GM21786 (cell line): ENCODE data around the gene ANKS1B.
"Not testable (repeated sequence)": the region's sequence is repeated elsewhere in the genome, so short reads cannot be mapped to it uniquely, and the experiment has no call there.

Source experiments
- ATAC-seq: cut with Tn5 transposase; IDR thresholded peaks from one replicate; pipeline ENCODE4 v1.9.1; 2021; ENCODE audit not compliant: unreplicated experiment

Gene ANKS1B

GRCh38 chr12:99879439-99879838, 105.3 kb downstream of the ANKS1B start:
- ATAC-seq, result no peak

GRCh38 chr12:99875081-99875480, 109.7 kb downstream of the ANKS1B start:
- ATAC-seq, result no peak

- ATAC-seq, result no peak
These were observed 114.7 kb downstream of the ANKS1B start for GRCh38 chr12:99870085-99870484.

- no peak for ATAC-seq
These were observed 123.0 kb downstream of the ANKS1B start for GRCh38 chr12:99861731-99862130.

- no peak for ATAC-seq
These were observed 125.6 kb downstream of the ANKS1B start for GRCh38 chr12:99859126-99859525.

GRCh38 chr12:99852666-99853065, 132.1 kb downstream of the ANKS1B start:
- no peak for ATAC-seq

- no peak for ATAC-seq
These were observed 136.8 kb downstream of the ANKS1B start for GRCh38 chr12:99847936-99848335.

- no peak for ATAC-seq
These were observed 150.0 kb downstream of the ANKS1B start for GRCh38 chr12:99834710-99835109.

- no peak for ATAC-seq
These were observed 151.3 kb downstream of the ANKS1B start for GRCh38 chr12:99833397-99833796.

- ATAC-seq, result no peak
These were observed 159.7 kb downstream of the ANKS1B start for GRCh38 chr12:99824900-99825542.

GRCh38 chr12:99822273-99822672, 162.5 kb downstream of the ANKS1B start:
- ATAC-seq, result no peak

- no peak for ATAC-seq
These were observed 173.8 kb downstream of the ANKS1B start for GRCh38 chr12:99810718-99811593.

- ATAC-seq, result no peak
These were observed 174.8 kb downstream of the ANKS1B start for GRCh38 chr12:99809909-99810308.

- no peak for ATAC-seq
These were observed 178.4 kb downstream of the ANKS1B start for GRCh38 chr12:99806304-99806703.

GRCh38 chr12:99804715-99805114, 180.0 kb downstream of the ANKS1B start:
- ATAC-seq, result no peak

- no peak for ATAC-seq
These were observed 184.1 kb downstream of the ANKS1B start for GRCh38 chr12:99800605-99801004.

- ATAC-seq, result not testable (repeated sequence)
These were observed 186.8 kb downstream of the ANKS1B start for GRCh38 chr12:99797931-99798330.

- ATAC-seq, result no peak
These were observed 201.3 kb downstream of the ANKS1B start for GRCh38 chr12:99783421-99783820.

- ATAC-seq, result no peak
These were observed 212.5 kb downstream of the ANKS1B start for GRCh38 chr12:99772274-99772673.

GRCh38 chr12:99771659-99772058, 213.1 kb downstream of the ANKS1B start:
- no peak for ATAC-seq

GRCh38 chr12:99769396-99769980, 215.2 kb downstream of the ANKS1B start:
- ATAC-seq, result no peak

GRCh38 chr12:99768758-99769157, 216.0 kb downstream of the ANKS1B start:
- ATAC-seq, result no peak
